Measurements from ENCODE around the gene ZNF844.
"Not testable (repeated sequence)": the region's sequence is repeated elsewhere in the genome, so short reads cannot be mapped to it uniquely, and the experiment has no call there.

ZNF844 gene

GRCh38 chr19:12092065-12092867 lies 27.7 kb downstream of the ZNF844 start:
- H3K4me3 ChIP-seq (ENCODE audit: insufficient read depth, low read depth, low read length), result peak overlapping the region; percentile 59
- H3K36me3 ChIP-seq (ENCODE audit: control insufficient read depth, insufficient read depth, low read length), result peaks cover 14% of the 10 kb centered on the region
- no peaks in the 10 kb centered on the region for H3K9me3 ChIP-seq (ENCODE audit: control insufficient read depth, low read length)
- WGBS, 2 experiments, result 3% methylated on average over 53 of the region's 53 CpGs
- no peaks in the 10 kb centered on the region for H3K4me1 ChIP-seq (ENCODE audit: control insufficient read depth, insufficient read depth, low read length)
- H3K27me3 ChIP-seq (ENCODE audit: control insufficient read depth, insufficient read depth, low read length, poor library complexity, severe bottlenecking), result no peaks in the 10 kb centered on the region
- H3K27ac ChIP-seq (ENCODE audit: insufficient read depth, low read depth, low read length, poor library complexity, severe bottlenecking), result peak overlapping the region; percentile 90

DNA sequence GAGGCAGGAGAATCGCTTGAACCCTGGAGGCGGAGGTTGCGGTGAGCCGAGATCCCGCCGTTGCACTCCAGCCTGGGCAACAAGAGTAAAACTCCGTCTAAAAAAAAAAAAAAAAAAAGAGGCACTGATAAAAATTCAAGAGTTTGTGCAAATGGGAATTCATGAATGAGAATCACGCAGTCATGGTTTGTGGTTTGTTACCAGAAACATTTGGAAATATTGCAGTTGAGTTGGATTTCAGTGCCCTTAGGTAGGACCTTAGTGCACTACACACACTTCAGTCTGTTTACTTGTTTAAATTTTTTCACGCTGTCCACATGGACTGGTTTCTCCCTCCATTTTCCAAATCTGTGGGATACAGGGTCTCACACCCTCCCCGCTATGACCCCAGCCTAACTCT lies 28.4 kb downstream of the ZNF844 start:
- peaks cover 16% of the 10 kb centered on the region for H3K36me3 ChIP-seq (ENCODE audit: control insufficient read depth, insufficient read depth, low read length)
- WGBS, 2 experiments, result 36 to 42% methylated on average over 10 of the region's 10 CpGs
- no peaks in the 10 kb centered on the region for H3K4me1 ChIP-seq (ENCODE audit: control insufficient read depth, insufficient read depth, low read length)
- no peaks in the 10 kb centered on the region for H3K9me3 ChIP-seq (ENCODE audit: control insufficient read depth, low read length)
- H3K27me3 ChIP-seq (ENCODE audit: control insufficient read depth, insufficient read depth, low read length, poor library complexity, severe bottlenecking), result no peaks in the 10 kb centered on the region
- H3K4me3 ChIP-seq (ENCODE audit: insufficient read depth, low read depth, low read length), result peak overlapping the region; percentile 59
- H3K27ac ChIP-seq (ENCODE audit: insufficient read depth, low read depth, low read length, poor library complexity, severe bottlenecking), result no peak overlapping the region

GRCh38 chr19:12093777-12094176 lies 29.2 kb downstream of the ZNF844 start:
- no peaks in the 10 kb centered on the region for H3K4me1 ChIP-seq (ENCODE audit: control insufficient read depth, insufficient read depth, low read length)
- H3K27ac ChIP-seq (ENCODE audit: insufficient read depth, low read depth, low read length, poor library complexity, severe bottlenecking), result no peak overlapping the region
- 97 to 98% methylated on average over 3 of the region's 3 CpGs for WGBS, 2 experiments
- no peaks in the 10 kb centered on the region for H3K27me3 ChIP-seq (ENCODE audit: control insufficient read depth, insufficient read depth, low read length, poor library complexity, severe bottlenecking)
- H3K36me3 ChIP-seq (ENCODE audit: control insufficient read depth, insufficient read depth, low read length), result peaks cover 20% of the 10 kb centered on the region
- H3K9me3 ChIP-seq (ENCODE audit: control insufficient read depth, low read length), result no peaks in the 10 kb centered on the region
- H3K4me3 ChIP-seq (ENCODE audit: insufficient read depth, low read depth, low read length), result no peak overlapping the region

- no peaks in the 10 kb centered on the region for H3K27me3 ChIP-seq (ENCODE audit: control insufficient read depth, insufficient read depth, low read length, poor library complexity, severe bottlenecking)
- H3K4me3 ChIP-seq (ENCODE audit: insufficient read depth, low read depth, low read length), result no peak overlapping the region
- H3K36me3 ChIP-seq (ENCODE audit: control insufficient read depth, insufficient read depth, low read length), result peaks cover 20% of the 10 kb centered on the region
- H3K27ac ChIP-seq (ENCODE audit: insufficient read depth, low read depth, low read length, poor library complexity, severe bottlenecking), result no peak overlapping the region
- no peaks in the 10 kb centered on the region for H3K4me1 ChIP-seq (ENCODE audit: control insufficient read depth, insufficient read depth, low read length)
- H3K9me3 ChIP-seq (ENCODE audit: control insufficient read depth, low read length), result no peaks in the 10 kb centered on the region
- WGBS, 2 experiments, result 93 to 97% methylated on average over 3 of the region's 4 CpGs
Measured at GRCh38 chr19:12095111-12095790, 30.7 kb downstream of the ZNF844 start.

DNA sequence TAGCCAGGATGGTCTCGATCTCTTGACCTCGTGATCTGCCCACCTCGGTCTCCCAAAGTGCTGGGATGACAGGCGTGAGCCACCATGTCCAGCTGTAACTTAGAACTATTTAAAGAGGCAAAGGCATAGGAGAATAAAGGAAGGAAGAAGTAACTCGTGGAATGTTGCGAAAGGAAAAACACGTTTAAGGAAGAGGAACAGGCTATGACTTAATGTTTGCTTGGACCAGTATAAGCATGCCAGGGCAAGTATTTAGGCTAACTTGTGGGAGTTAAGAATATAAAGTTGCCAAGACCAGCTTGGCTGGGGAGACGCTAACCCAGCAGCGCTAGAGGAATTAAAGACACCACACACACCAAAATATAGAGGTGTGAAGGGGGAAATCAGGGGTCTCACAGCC lies 33.5 kb downstream of the ZNF844 start:
- H3K36me3 ChIP-seq (ENCODE audit: control insufficient read depth, insufficient read depth, low read length), result peaks cover 24% of the 10 kb centered on the region
- H3K4me1 ChIP-seq (ENCODE audit: control insufficient read depth, insufficient read depth, low read length), result no peaks in the 10 kb centered on the region
- no peak overlapping the region for H3K4me3 ChIP-seq (ENCODE audit: insufficient read depth, low read depth, low read length)
- H3K27ac ChIP-seq (ENCODE audit: insufficient read depth, low read depth, low read length, poor library complexity, severe bottlenecking), result no peak overlapping the region
- no peaks in the 10 kb centered on the region for H3K27me3 ChIP-seq (ENCODE audit: control insufficient read depth, insufficient read depth, low read length, poor library complexity, severe bottlenecking)
- 90 to 93% methylated on average over 7 to 9 of the region's 9 CpGs for WGBS, 2 experiments
- H3K9me3 ChIP-seq (ENCODE audit: control insufficient read depth, low read length), result no peaks in the 10 kb centered on the region

GRCh38 chr19:12103909-12104308 lies 39.4 kb downstream of the ZNF844 start:
- not testable (repeated sequence) for H3K27me3 ChIP-seq (ENCODE audit: control insufficient read depth, insufficient read depth, low read length, poor library complexity, severe bottlenecking); H3K9me3 ChIP-seq (ENCODE audit: control insufficient read depth, low read length); H3K4me1 ChIP-seq (ENCODE audit: control insufficient read depth, insufficient read depth, low read length); H3K27ac ChIP-seq (ENCODE audit: insufficient read depth, low read depth, low read length, poor library complexity, severe bottlenecking); H3K4me3 ChIP-seq (ENCODE audit: insufficient read depth, low read depth, low read length)
- H3K36me3 ChIP-seq (ENCODE audit: control insufficient read depth, insufficient read depth, low read length), result peaks cover 19% of the 10 kb centered on the region
- WGBS, 2 experiments, result 88 to 99% methylated on average over 3 to 4 of the region's 4 CpGs

- WGBS, 2 experiments, result 47 to 100% methylated on average over 1 to 2 of the region's 2 CpGs
- Histone ChIP-seq H3K4me3 (ENCODE audit: insufficient read depth, low read depth, low read length) (no peak overlapping the region), H3K9me3 (ENCODE audit: control insufficient read depth, low read length) (peaks cover 24% of the 10 kb centered on the region), H3K4me1 (ENCODE audit: control insufficient read depth, insufficient read depth, low read length) (no peaks in the 10 kb centered on the region), H3K36me3 (ENCODE audit: control insufficient read depth, insufficient read depth, low read length) (peaks cover 73% of the 10 kb centered on the region), H3K27me3 (ENCODE audit: control insufficient read depth, insufficient read depth, low read length, poor library complexity, severe bottlenecking) (no peaks in the 10 kb centered on the region), H3K27ac (ENCODE audit: insufficient read depth, low read depth, low read length, poor library complexity, severe bottlenecking) (no peak overlapping the region)
Measured at GRCh38 chr19:12111176-12111575, 46.6 kb downstream of the ZNF844 start.

DNA sequence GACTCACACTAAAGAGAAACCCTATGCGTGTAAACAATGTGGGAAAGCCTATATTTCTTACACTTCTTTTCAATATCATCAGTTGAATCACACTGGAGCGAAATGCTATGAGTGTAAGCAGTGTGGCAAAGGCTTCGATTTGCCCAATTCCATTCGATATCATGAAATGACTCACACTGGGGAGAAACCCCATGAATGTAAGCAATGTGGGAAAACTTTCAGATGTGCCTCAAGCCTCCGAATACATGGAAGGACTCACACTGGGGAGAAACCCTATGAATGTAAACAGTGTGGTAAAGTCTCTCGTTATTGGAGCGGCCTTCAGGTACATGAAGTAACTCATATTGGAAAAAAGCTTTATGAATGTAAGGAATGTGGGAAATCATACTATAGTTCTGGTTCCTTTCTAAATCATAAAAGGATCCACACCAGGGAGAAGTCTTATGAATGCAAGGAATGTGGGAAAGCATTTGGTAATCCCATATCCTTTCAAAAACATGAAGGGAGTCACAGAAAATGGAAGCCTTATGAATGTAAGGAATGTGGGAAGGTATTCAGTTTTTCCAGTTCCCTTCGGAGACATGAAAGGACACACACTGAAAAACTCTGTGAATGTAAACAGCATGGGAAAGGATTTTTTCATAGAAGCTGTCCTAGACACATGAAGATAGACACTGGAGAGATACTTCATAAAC lies 47.6 kb downstream of the ZNF844 start:
- Histone ChIP-seq H3K9me3 (ENCODE audit: control insufficient read depth, low read length) (peaks cover 24% of the 10 kb centered on the region), H3K27ac (ENCODE audit: insufficient read depth, low read depth, low read length, poor library complexity, severe bottlenecking) (no peak overlapping the region), H3K4me1 (ENCODE audit: control insufficient read depth, insufficient read depth, low read length) (no peaks in the 10 kb centered on the region), H3K36me3 (ENCODE audit: control insufficient read depth, insufficient read depth, low read length) (peaks cover 66% of the 10 kb centered on the region), H3K4me3 (ENCODE audit: insufficient read depth, low read depth, low read length) (no peak overlapping the region), H3K27me3 (ENCODE audit: control insufficient read depth, insufficient read depth, low read length, poor library complexity, severe bottlenecking) (no peaks in the 10 kb centered on the region)
- 96% methylated on average over 8 of the region's 8 CpGs for WGBS, 2 experiments

- no peak overlapping the region for H3K27ac ChIP-seq (ENCODE audit: insufficient read depth, low read depth, low read length, poor library complexity, severe bottlenecking)
- 94 to 98% methylated on average over 8 of the region's 8 CpGs for WGBS, 2 experiments
- no peaks in the 10 kb centered on the region for H3K4me1 ChIP-seq (ENCODE audit: control insufficient read depth, insufficient read depth, low read length)
- H3K9me3 ChIP-seq (ENCODE audit: control insufficient read depth, low read length), result peaks cover 24% of the 10 kb centered on the region
- no peaks in the 10 kb centered on the region for H3K27me3 ChIP-seq (ENCODE audit: control insufficient read depth, insufficient read depth, low read length, poor library complexity, severe bottlenecking)
- no peak overlapping the region for H3K4me3 ChIP-seq (ENCODE audit: insufficient read depth, low read depth, low read length)
- peaks cover 66% of the 10 kb centered on the region for H3K36me3 ChIP-seq (ENCODE audit: control insufficient read depth, insufficient read depth, low read length)
Measured at GRCh38 chr19:12112701-12113100, 48.2 kb downstream of the ZNF844 start.

- Histone ChIP-seq H3K36me3 (ENCODE audit: control insufficient read depth, insufficient read depth, low read length) (peaks cover 66% of the 10 kb centered on the region), H3K4me3 (ENCODE audit: insufficient read depth, low read depth, low read length) (no peak overlapping the region), H3K4me1 (ENCODE audit: control insufficient read depth, insufficient read depth, low read length) (no peaks in the 10 kb centered on the region), H3K27me3 (ENCODE audit: control insufficient read depth, insufficient read depth, low read length, poor library complexity, severe bottlenecking) (no peaks in the 10 kb centered on the region), H3K27ac (ENCODE audit: insufficient read depth, low read depth, low read length, poor library complexity, severe bottlenecking) (no peak overlapping the region), H3K9me3 (ENCODE audit: control insufficient read depth, low read length) (peaks cover 24% of the 10 kb centered on the region)
- 85 to 92% methylated on average over 5 of the region's 5 CpGs for WGBS, 2 experiments
Measured at GRCh38 chr19:12113121-12113520, 48.6 kb downstream of the ZNF844 start.
